HCT116 (cell line): ENCODE measurements around the gene NFATC1. TPM values are rescaled to one million over a fixed set of nuclear protein-coding genes. Genes with fewer than 3 reads are reported as not detected.

Source experiments
- ATAC-seq: fragments of 200-7000 bp; cut with Tn5 transposase; 2 replicates; pipeline ENCODE4 v1.9.1; 2020; ENCODE audit warnings: mild to moderate bottlenecking, moderate library complexity
- BruUV-seq: library from RNA; stranded (reverse); fragments of 400-500 nt; replicated peaks from 2 replicates; lab custom pipeline; 2021; lab: Mats Ljungman, UMichigan
- CTCF ChIA-PET: fragments of 300-600 bp; sonication (Branson Sonifier 250); formaldehyde crosslinking; loops from one replicate; lab custom pipeline; 2021; ENCODE audit warnings: antibody characterized with exemption; lab: Charles Lee
- POLR2A ChIA-PET: fragments of 300-600, 350-600 bp; sonication (Branson Sonifier 250); formaldehyde crosslinking; loops from one replicate; lab custom pipeline; 2021; ENCODE audit warnings: antibody characterized with exemption; lab: Charles Lee
- RAD21 ChIA-PET, 2 experiments: fragments of 300-600 bp; sonication (Branson Sonifier 250); formaldehyde crosslinking; loops; one replicate each; lab custom pipeline; 2023; ENCODE audit warnings: low total read pairs in 2 of 2; ENCODE audit not compliant: uncharacterized antibody in 2 of 2, unreplicated experiment in 2 of 2, low non-redundant PET in 1 of 2; lab: Charles Lee
- DNase-seq: peaks from one replicate; pipeline ENCODE4 v3.0.0-alpha.2; 2010; ENCODE audit warnings: low read depth, low spot score
- H2AFZ ChIP-seq: fragments of 200-600 bp; shearing (Covaris generic), sonication (generic); 2 replicates; pipeline ENCODE4 v1.6.1; 2017; ENCODE audit warnings: low read depth, mixed run types, mixed read lengths, antibody characterized with exemption, low read length; ENCODE audit not compliant: poor library complexity, severe bottlenecking
- H3K27ac ChIP-seq: 2 replicates; pipeline ENCODE4 v1.5.1; 2012; ENCODE audit warnings: low read depth, low read length
- H3K27me3 ChIP-seq: fragments of 200-600 bp; sonication (generic); 2 replicates; pipeline ENCODE4 v1.6.1; 2016; ENCODE audit warnings: mixed run types, low read length, mixed read lengths; ENCODE audit not compliant: insufficient read depth
- H3K36me3 ChIP-seq, 2 experiments: fragments of 200-500 bp in 1 of 2; fragments of 200-600 bp in 1 of 2; sonication (Bioruptor generic) in 1 of 2; sonication (generic) in 1 of 2; 2 replicates each; pipeline versions ENCODE4 v1.5.1 to v1.6.1; 2014 to 2016; ENCODE audit warnings: low read length in 2 of 2, inconsistent platforms in 1 of 2, mixed read lengths in 1 of 2, mixed run types in 1 of 2; ENCODE audit not compliant: insufficient read depth in 2 of 2, control insufficient read depth in 1 of 2
- H3K4me1 ChIP-seq, 2 experiments: fragments of 200-600 bp in 1 of 2; sonication (generic) in 1 of 2; 2 replicates each; pipeline versions ENCODE4 v1.5.1 to v1.6.1; 2012 to 2017; ENCODE audit warnings: low read length in 2 of 2, inconsistent platforms in 1 of 2, mild to moderate bottlenecking in 1 of 2, mixed read lengths in 1 of 2, mixed run types in 1 of 2, moderate library complexity in 1 of 2; ENCODE audit not compliant: insufficient read depth in 2 of 2, control insufficient read depth in 1 of 2
- H3K4me2 ChIP-seq: fragments of 200-600 bp; sonication (generic); 2 replicates; pipeline ENCODE4 v1.6.1; 2017; ENCODE audit warnings: mixed run types, low read length, mixed read lengths
- H3K4me3 ChIP-seq, 2 experiments: fragments of 200-600 bp in 1 of 2; sonication (generic) in 1 of 2; replicated peaks in 1 of 2; 2 replicates each; pipeline ENCODE4 v1.5.1; 2011 to 2016; ENCODE audit warnings: low read length in 2 of 2, control low read depth in 1 of 2, low read depth in 1 of 2, mild to moderate bottlenecking in 1 of 2, mixed read lengths in 1 of 2, mixed run types in 1 of 2
- H3K79me2 ChIP-seq: fragments of 200-600 bp; sonication (generic); 2 replicates; pipeline ENCODE4 v1.6.1; 2017; ENCODE audit warnings: mild to moderate bottlenecking, mixed run types, low read length, moderate library complexity, mixed read lengths; ENCODE audit not compliant: insufficient read depth
- H3K9ac ChIP-seq: fragments of 200-600 bp; sonication (generic); 2 replicates; pipeline ENCODE4 v1.6.1; 2016; ENCODE audit warnings: low read length, mixed read lengths
- H3K9me2 ChIP-seq: fragments of 200-600 bp; sonication (generic), shearing (Covaris generic); 2 replicates; pipeline ENCODE4 v1.6.1; 2017; ENCODE audit warnings: mixed run types, mild to moderate bottlenecking, moderate library complexity; ENCODE audit not compliant: insufficient read depth
- H3K9me3 ChIP-seq, 2 experiments: fragments of 200-500 bp in 1 of 2; fragments of 200-600 bp in 1 of 2; sonication (Bioruptor generic) in 1 of 2; sonication (generic) in 1 of 2; 2 replicates each; pipeline ENCODE4 v1.6.1; 2014 to 2017; ENCODE audit warnings: low read length in 2 of 2, mixed read lengths in 2 of 2, inconsistent platforms in 1 of 2, low read depth in 1 of 2, mild to moderate bottlenecking in 1 of 2, mixed run types in 1 of 2, moderate library complexity in 1 of 2; ENCODE audit not compliant: control insufficient read depth in 1 of 2, insufficient read depth in 1 of 2
- H4K20me1 ChIP-seq: fragments of 200-600 bp; sonication (generic), shearing (Covaris generic); 2 replicates; pipeline ENCODE4 v1.6.1; 2017; ENCODE audit warnings: mixed run types, mild to moderate bottlenecking, moderate library complexity; ENCODE audit not compliant: insufficient read depth
- ELF1 ChIP-seq: IDR thresholded peaks from 2 replicates; pipeline ENCODE4 v1.6.1; 2012; ENCODE audit warnings: low read depth, borderline replicate concordance
- EZH2 ChIP-seq: fragments of 200-600 bp; sonication (generic); IDR thresholded peaks from 2 replicates; pipeline ENCODE4 v1.6.1; 2017; ENCODE audit warnings: antibody characterized with exemption, mixed run types
- EZH2phosphoT487 ChIP-seq: fragments of 200-600 bp; IDR thresholded peaks from 2 replicates; pipeline ENCODE4 v1.6.1; 2018; ENCODE audit warnings: antibody characterized with exemption, borderline replicate concordance
- RAD21 ChIP-seq: IDR thresholded peaks from 2 replicates; pipeline ENCODE4 v1.6.1; 2012; ENCODE audit warnings: low read depth, mild to moderate bottlenecking
- SRF ChIP-seq: IDR thresholded peaks from 2 replicates; pipeline ENCODE4 v1.6.1; 2012; ENCODE audit warnings: low read depth
- intact Hi-C: fragments of 100-400 bp; cut with micrococcal nuclease; formaldehyde crosslinking; loops from 2 replicates; pipeline ENCODE4 v1.10.0; 2022
- total RNA-seq: library from RNA; stranded (reverse); gene quantifications from one replicate; pipeline ENCODE4 v1.2.1, GENCODE V29; 2021; ENCODE audit not compliant: unreplicated experiment
- TF ChIP-seq, protein P1 (sequence below): IDR thresholded peaks from 2 replicates; pipeline ENCODE4 v1.6.1; 2012; ENCODE audit warnings: low read depth
- TF ChIP-seq, protein P2 (sequence below): IDR thresholded peaks from 2 replicates; pipeline ENCODE4 v1.6.1; 2012
- TF ChIP-seq, protein P3 (sequence below): IDR thresholded peaks from 2 replicates; pipeline ENCODE4 v1.6.1; 2012
- TF ChIP-seq, protein P4 (sequence below), 3 experiments: fragments of 200-600 bp in 1 of 3; sonication (generic) in 1 of 3; IDR thresholded peaks in 2 of 3; conservative IDR thresholded peaks in 1 of 3; 2 replicates each; pipeline ENCODE4 v1.5.1; 2012 to 2017; ENCODE audit warnings: low read depth in 2 of 3, low read length in 2 of 3, antibody characterized with exemption in 1 of 3, borderline replicate concordance in 1 of 3, control low read depth in 1 of 3, mild to moderate bottlenecking in 1 of 3, mixed read lengths in 1 of 3, mixed run types in 1 of 3, moderate library complexity in 1 of 3; ENCODE audit not compliant: insufficient read depth in 1 of 3

Gene NFATC1
- total RNA-seq, 1 experiment from 2014 or later, result 20.8 TPM

DNA sequence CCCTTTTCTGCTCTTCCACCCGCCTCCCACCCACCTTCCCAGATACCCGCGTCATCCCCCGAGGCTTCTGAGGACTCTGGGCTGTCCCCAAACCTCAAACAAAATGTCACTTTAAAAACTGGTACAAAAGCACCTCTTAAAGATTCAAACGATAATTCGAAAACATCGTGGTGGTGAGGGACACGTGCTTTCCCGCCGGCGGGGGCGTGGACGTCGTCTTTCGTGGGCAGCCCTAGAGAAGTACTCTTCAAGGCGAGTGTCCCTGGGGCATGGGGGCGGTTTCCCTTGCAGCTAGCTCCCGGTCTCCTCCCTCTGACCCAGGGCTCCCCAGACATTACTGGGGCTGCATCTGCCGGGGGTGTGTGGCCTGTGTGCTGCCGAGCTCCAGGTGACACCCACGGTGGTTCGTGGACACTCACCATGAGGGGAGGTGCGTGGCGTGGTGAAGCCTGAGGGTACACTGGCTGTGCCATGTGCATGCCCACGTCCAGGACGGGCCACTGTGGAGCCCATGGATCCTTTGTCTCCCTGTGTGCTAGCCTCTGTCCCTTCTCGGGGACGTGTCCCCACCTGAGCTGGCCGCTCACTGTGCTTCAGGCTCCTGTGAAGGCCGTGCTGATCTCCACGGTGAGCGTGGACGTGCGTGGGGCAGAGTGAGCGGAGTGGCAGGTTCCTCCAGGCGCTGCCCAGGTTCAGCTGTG lies 117.8 kb downstream of the NFATC1 start:
- BruUV-seq, result no TSS peak

More for the DNA sequence above, 117.8 kb downstream of the NFATC1 start:
- no peak overlapping the region for H3K4me2 ChIP-seq
- no peak for TF ChIP-seq RAD21
- TF ChIP-seq EZH2, result no peak
- TF ChIP-seq, protein P1, sequence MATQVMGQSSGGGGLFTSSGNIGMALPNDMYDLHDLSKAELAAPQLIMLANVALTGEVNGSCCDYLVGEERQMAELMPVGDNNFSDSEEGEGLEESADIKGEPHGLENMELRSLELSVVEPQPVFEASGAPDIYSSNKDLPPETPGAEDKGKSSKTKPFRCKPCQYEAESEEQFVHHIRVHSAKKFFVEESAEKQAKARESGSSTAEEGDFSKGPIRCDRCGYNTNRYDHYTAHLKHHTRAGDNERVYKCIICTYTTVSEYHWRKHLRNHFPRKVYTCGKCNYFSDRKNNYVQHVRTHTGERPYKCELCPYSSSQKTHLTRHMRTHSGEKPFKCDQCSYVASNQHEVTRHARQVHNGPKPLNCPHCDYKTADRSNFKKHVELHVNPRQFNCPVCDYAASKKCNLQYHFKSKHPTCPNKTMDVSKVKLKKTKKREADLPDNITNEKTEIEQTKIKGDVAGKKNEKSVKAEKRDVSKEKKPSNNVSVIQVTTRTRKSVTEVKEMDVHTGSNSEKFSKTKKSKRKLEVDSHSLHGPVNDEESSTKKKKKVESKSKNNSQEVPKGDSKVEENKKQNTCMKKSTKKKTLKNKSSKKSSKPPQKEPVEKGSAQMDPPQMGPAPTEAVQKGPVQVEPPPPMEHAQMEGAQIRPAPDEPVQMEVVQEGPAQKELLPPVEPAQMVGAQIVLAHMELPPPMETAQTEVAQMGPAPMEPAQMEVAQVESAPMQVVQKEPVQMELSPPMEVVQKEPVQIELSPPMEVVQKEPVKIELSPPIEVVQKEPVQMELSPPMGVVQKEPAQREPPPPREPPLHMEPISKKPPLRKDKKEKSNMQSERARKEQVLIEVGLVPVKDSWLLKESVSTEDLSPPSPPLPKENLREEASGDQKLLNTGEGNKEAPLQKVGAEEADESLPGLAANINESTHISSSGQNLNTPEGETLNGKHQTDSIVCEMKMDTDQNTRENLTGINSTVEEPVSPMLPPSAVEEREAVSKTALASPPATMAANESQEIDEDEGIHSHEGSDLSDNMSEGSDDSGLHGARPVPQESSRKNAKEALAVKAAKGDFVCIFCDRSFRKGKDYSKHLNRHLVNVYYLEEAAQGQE, result no peak
- TF ChIP-seq, protein P2, sequence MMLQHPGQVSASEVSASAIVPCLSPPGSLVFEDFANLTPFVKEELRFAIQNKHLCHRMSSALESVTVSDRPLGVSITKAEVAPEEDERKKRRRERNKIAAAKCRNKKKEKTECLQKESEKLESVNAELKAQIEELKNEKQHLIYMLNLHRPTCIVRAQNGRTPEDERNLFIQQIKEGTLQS, result no peak
- TF ChIP-seq, protein P3, sequence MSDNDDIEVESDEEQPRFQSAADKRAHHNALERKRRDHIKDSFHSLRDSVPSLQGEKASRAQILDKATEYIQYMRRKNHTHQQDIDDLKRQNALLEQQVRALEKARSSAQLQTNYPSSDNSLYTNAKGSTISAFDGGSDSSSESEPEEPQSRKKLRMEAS, result no peak
- no peak for TF ChIP-seq SRF
- TF ChIP-seq ELF1, result no peak
- TF ChIP-seq, protein P4, sequence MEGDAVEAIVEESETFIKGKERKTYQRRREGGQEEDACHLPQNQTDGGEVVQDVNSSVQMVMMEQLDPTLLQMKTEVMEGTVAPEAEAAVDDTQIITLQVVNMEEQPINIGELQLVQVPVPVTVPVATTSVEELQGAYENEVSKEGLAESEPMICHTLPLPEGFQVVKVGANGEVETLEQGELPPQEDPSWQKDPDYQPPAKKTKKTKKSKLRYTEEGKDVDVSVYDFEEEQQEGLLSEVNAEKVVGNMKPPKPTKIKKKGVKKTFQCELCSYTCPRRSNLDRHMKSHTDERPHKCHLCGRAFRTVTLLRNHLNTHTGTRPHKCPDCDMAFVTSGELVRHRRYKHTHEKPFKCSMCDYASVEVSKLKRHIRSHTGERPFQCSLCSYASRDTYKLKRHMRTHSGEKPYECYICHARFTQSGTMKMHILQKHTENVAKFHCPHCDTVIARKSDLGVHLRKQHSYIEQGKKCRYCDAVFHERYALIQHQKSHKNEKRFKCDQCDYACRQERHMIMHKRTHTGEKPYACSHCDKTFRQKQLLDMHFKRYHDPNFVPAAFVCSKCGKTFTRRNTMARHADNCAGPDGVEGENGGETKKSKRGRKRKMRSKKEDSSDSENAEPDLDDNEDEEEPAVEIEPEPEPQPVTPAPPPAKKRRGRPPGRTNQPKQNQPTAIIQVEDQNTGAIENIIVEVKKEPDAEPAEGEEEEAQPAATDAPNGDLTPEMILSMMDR (IDR thresholded peaks at IDR 0.05 in 2 of 3, conservative IDR thresholded peaks at IDR 0.05 in 1 of 3; ENCODE audit: borderline replicate concordance in 1 of 3, insufficient read depth in 1 of 3, low read depth in 2 of 3, low read length in 2 of 3), result no peak
- no peak for TF ChIP-seq EZH2phosphoT487
- H3K9me3 ChIP-seq, result no peaks in the 10 kb centered on the region
- ChIA-PET POLR2A (no interaction called here), RAD21 (no interaction called here), CTCF (no interaction called here)
- DNase-seq, result no peak
- no peaks in the 10 kb centered on the region for H3K36me3 ChIP-seq
- H4K20me1 ChIP-seq, result no peaks in the 10 kb centered on the region
- no peak overlapping the region for H3K9ac ChIP-seq
- H3K4me1 ChIP-seq, result no peaks in the 10 kb centered on the region
- H3K4me3 ChIP-seq, result no peak overlapping the region
- no peaks in the 10 kb centered on the region for H3K79me2 ChIP-seq
- no peaks in the 10 kb centered on the region for H3K9me2 ChIP-seq
- intact Hi-C loops, result no loop called here
- H3K27me3 ChIP-seq, result no peaks in the 10 kb centered on the region
- no peak overlapping the region for H2AFZ ChIP-seq
- H3K27ac ChIP-seq, result no peak overlapping the region
- no peak for ATAC-seq
